Caco-2 (cell line): ENCODE measurements around the gene HTRA3. TPM values are rescaled to one million over a fixed set of nuclear protein-coding genes. Genes with fewer than 3 reads are reported as not detected.

Experiments used
- BruUV-seq: library from RNA; stranded (reverse); fragments of 400-500 nt; replicated peaks from 2 replicates; lab custom pipeline; 2021; lab: Mats Ljungman, UMichigan
- CTCF ChIA-PET: fragments of 300-600 bp; sonication (Branson Sonifier 250); formaldehyde crosslinking; loops from one replicate; lab custom pipeline; 2022; ENCODE audit warnings: antibody characterized with exemption; lab: Charles Lee
- POLR2A ChIA-PET: fragments of 300-600 bp; sonication (Branson Sonifier 250); formaldehyde crosslinking; loops from one replicate; lab custom pipeline; 2022; ENCODE audit warnings: antibody characterized with exemption; lab: Charles Lee
- DNase-seq, 2 experiments: peaks; one replicate each; pipeline versions ENCODE4 v3.0.0 to v3.0.0-alpha.2; 2020 to 2022
- H3K27me3 ChIP-seq: replicated peaks from 2 replicates; pipeline ENCODE4 v1.6.0; 2011; ENCODE audit warnings: low read length; ENCODE audit not compliant: control insufficient read depth, insufficient read depth
- H3K36me3 ChIP-seq: 2 replicates; pipeline ENCODE4 v1.5.1; 2011; ENCODE audit warnings: low read length; ENCODE audit not compliant: control insufficient read depth, insufficient read depth
- H3K4me1 ChIP-seq: fragments of 250-450 bp; sonication (Bioruptor Pico); 2 replicates; pipeline ENCODE4 v1.5.1; 2020; ENCODE audit warnings: mild to moderate bottlenecking
- H3K4me3 ChIP-seq: 2 replicates; pipeline ENCODE4 v1.5.1; 2011; ENCODE audit warnings: low read depth, mild to moderate bottlenecking, control low read depth, low read length
- H3K9me3 ChIP-seq: fragments of 250-450 bp; sonication (Bioruptor Pico); 2 replicates; pipeline ENCODE4 v1.5.1; 2020; ENCODE audit warnings: mild to moderate bottlenecking, moderate library complexity
- H3K27ac Mint-ChIP-seq: one replicate; pipeline ENCODE4 v1.8.0; 2022; ENCODE audit warnings: mixed read lengths; ENCODE audit not compliant: unreplicated experiment
- H3K27me3 Mint-ChIP-seq: one replicate; pipeline ENCODE4 v1.8.0; 2022; ENCODE audit warnings: mixed read lengths; ENCODE audit not compliant: insufficient read depth, unreplicated experiment
- H3K36me3 Mint-ChIP-seq: one replicate; pipeline ENCODE4 v1.8.0; 2022; ENCODE audit warnings: mild to moderate bottlenecking, mixed read lengths; ENCODE audit not compliant: insufficient read depth, unreplicated experiment
- H3K4me1 Mint-ChIP-seq: one replicate; pipeline ENCODE4 v1.8.0; 2022; ENCODE audit warnings: low read depth, mixed read lengths; ENCODE audit not compliant: unreplicated experiment
- H3K4me3 Mint-ChIP-seq: one replicate; pipeline ENCODE4 v1.8.0; 2022; ENCODE audit warnings: mild to moderate bottlenecking, moderate library complexity, mixed read lengths; ENCODE audit not compliant: unreplicated experiment
- H3K9me3 Mint-ChIP-seq: one replicate; pipeline ENCODE4 v1.8.0; 2022; ENCODE audit warnings: mixed read lengths; ENCODE audit not compliant: unreplicated experiment
- CTCF ChIP-seq, 2 experiments: fragments of 200-600 bp in 1 of 2; IDR thresholded peaks; 1 replicate in 1 of 2; 2 replicates in 1 of 2; pipeline versions ENCODE4 v1.5.1 to v1.8.0; 2011 to 2022; ENCODE audit warnings: antibody characterized with exemption in 1 of 2, control low read depth in 1 of 2, inconsistent platforms in 1 of 2, low read depth in 1 of 2, low read length in 1 of 2, mild to moderate bottlenecking in 1 of 2, moderate library complexity in 1 of 2; ENCODE audit not compliant: insufficient read depth in 1 of 2, severe bottlenecking in 1 of 2, unreplicated experiment in 1 of 2
- intact Hi-C: fragments of 100-400 bp; cut with micrococcal nuclease; formaldehyde crosslinking; loops from one replicate; pipeline ENCODE4 v1.10.0; 2022; ENCODE audit not compliant: unreplicated experiment
- total RNA-seq: library from RNA; stranded (reverse); gene quantifications from 2 replicates; pipeline ENCODE4 v1.2.3, GENCODE V29; 2022

Gene HTRA3
- total RNA-seq, 1 experiment from 2014 or later, result 0.66 TPM

- Mint-ChIP-seq H3K4me1 (no peaks in the 10 kb centered on the region), H3K4me3 (no peak overlapping the region), H3K27me3 (peaks cover 3% of the 10 kb centered on the region), H3K36me3 (no peaks in the 10 kb centered on the region), H3K27ac (no peak overlapping the region), H3K9me3 (no peaks in the 10 kb centered on the region)
- no peak for DNase-seq
- TF ChIP-seq CTCF (IDR thresholded peaks at IDR 0.05; ENCODE audit: insufficient read depth in 1 of 2, low read depth in 1 of 2, low read length in 1 of 2, severe bottlenecking in 1 of 2, unreplicated experiment in 1 of 2), result no peak
- no peaks in the 10 kb centered on the region for H3K4me1 ChIP-seq
- no peaks in the 10 kb centered on the region for H3K27me3 ChIP-seq
- ChIA-PET POLR2A (no interaction called here), CTCF (no interaction called here)
- intact Hi-C loops, result no loop called here
- no peaks in the 10 kb centered on the region for H3K9me3 ChIP-seq
- H3K4me3 ChIP-seq, result no peak overlapping the region
- no TSS peak for BruUV-seq
- no peaks in the 10 kb centered on the region for H3K36me3 ChIP-seq
These were observed 18.1 kb downstream of the HTRA3 start for GRCh38 chr4:8287343-8288280.

DNA sequence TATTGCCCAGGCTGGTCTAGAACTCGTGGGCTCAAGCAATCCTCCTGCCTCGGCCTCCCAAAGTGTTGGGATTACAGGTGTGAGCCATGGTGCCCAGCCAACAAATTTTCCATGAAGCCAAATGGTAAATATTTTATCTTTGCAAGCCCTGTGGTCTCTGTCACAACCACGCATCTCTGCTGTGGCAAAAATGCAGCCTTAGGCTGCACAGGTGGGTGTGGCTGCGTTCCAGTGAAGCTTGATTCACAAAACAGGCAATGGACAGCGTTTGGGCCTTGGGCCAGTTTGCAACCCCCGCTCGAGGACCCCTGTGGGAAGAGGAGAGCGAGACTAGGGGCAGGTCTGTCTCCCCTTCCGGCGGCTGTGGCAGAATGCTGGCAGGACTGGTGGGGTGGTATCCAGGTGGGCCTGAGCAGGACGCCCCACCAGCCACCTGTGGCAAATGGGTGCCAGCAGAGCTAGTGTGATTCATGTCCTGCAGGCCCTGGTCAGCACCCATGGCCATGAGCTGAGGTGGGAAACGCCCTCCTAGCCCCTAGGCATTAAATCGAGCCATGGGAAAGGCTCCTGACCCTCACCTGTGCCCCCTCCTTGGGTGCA, 19.7 kb downstream of the HTRA3 start:
- ChIA-PET POLR2A (no interaction called here), CTCF (no interaction called here)
- TF ChIP-seq CTCF (IDR thresholded peaks at IDR 0.05; ENCODE audit: insufficient read depth in 1 of 2, low read depth in 1 of 2, low read length in 1 of 2, severe bottlenecking in 1 of 2, unreplicated experiment in 1 of 2), result no peak
- intact Hi-C loops, result no loop called here
- no peaks in the 10 kb centered on the region for H3K4me1 ChIP-seq
- DNase-seq, result no peak
- H3K4me3 ChIP-seq, result no peak overlapping the region
- Mint-ChIP-seq H3K4me1 (no peaks in the 10 kb centered on the region), H3K27ac (no peak overlapping the region), H3K36me3 (no peaks in the 10 kb centered on the region), H3K4me3 (no peak overlapping the region), H3K9me3 (peaks cover under 1% of the 10 kb centered on the region), H3K27me3 (peaks cover 3% of the 10 kb centered on the region)
- no TSS peak for BruUV-seq
- H3K36me3 ChIP-seq, result no peaks in the 10 kb centered on the region
- no peaks in the 10 kb centered on the region for H3K27me3 ChIP-seq
- no peaks in the 10 kb centered on the region for H3K9me3 ChIP-seq

DNA sequence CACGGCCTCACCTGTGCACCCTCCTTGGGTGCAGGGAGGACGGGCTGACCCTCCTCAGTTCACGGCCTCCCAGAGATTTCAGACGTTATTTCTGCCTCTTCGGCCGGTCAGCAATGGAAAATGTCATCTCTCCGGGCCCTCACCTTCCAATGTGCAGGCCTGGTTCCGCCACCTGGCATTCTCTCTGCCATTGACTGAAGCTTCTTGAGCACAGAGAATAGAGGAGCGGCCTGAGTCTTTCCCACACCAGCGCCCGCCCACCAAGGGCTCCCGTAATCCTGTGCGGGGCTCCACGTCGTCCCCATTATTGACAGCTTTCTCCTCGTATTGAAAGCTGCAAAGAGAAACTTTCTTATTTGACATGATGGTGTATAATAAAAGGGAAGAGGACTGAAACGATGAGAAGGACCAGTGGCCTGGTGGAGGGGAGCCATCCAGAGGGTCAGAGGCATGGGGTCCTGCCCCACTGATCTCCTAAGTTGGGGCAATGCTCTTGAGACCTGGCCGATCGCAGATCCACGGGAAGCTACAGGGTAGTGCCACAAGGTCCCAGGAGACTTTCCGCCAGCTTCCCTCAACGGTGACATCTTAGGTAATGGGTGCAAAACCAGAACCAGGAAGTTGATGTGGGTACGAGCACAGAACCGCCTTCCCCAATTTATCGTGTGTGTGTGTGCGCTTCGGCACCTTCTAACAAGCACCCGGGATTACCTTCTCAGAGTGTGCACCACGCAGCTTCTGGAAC, 20.6 kb downstream of the HTRA3 start:
- Mint-ChIP-seq H3K27ac (no peak overlapping the region), H3K4me3 (no peak overlapping the region), H3K4me1 (no peaks in the 10 kb centered on the region), H3K36me3 (no peaks in the 10 kb centered on the region), H3K9me3 (peaks cover 9% of the 10 kb centered on the region), H3K27me3 (peaks cover 3% of the 10 kb centered on the region)
- H3K27me3 ChIP-seq, result no peaks in the 10 kb centered on the region
- CTCF ChIA-PET, result interaction anchor here (1.0 kb wide), 1 partner anchor 21 kb away, joined by 4 read pairs; no protein-coding TSS in a partner anchor
- intact Hi-C loops, result no loop called here
- no peak overlapping the region for H3K4me3 ChIP-seq
- no peak for TF ChIP-seq CTCF (IDR thresholded peaks at IDR 0.05; ENCODE audit: insufficient read depth in 1 of 2, low read depth in 1 of 2, low read length in 1 of 2, severe bottlenecking in 1 of 2, unreplicated experiment in 1 of 2)
- POLR2A ChIA-PET, result no interaction called here
- H3K9me3 ChIP-seq, result no peaks in the 10 kb centered on the region
- no peaks in the 10 kb centered on the region for H3K36me3 ChIP-seq
- no peak for DNase-seq
- no peaks in the 10 kb centered on the region for H3K4me1 ChIP-seq
- no TSS peak for BruUV-seq
